Fibroblast of mammary gland (primary cell): Measurements from ENCODE around the gene MAOB.

Source experiments
- DNase-seq: peaks from one replicate; pipeline ENCODE4 v3.0.0-alpha.2; 2010; ENCODE audit warnings: low read depth
- H3K4me3 ChIP-seq: 2 replicates; pipeline ENCODE4 v1.5.1; 2011; ENCODE audit warnings: low read depth, mild to moderate bottlenecking, low read length, moderate library complexity; ENCODE audit not compliant: control insufficient read depth
- CTCF ChIP-seq: conservative IDR thresholded peaks from 2 replicates; pipeline ENCODE4 v1.5.1; 2011; ENCODE audit warnings: low read depth, low read length, inconsistent platforms; ENCODE audit not compliant: control insufficient read depth, insufficient read depth

Gene MAOB

DNA sequence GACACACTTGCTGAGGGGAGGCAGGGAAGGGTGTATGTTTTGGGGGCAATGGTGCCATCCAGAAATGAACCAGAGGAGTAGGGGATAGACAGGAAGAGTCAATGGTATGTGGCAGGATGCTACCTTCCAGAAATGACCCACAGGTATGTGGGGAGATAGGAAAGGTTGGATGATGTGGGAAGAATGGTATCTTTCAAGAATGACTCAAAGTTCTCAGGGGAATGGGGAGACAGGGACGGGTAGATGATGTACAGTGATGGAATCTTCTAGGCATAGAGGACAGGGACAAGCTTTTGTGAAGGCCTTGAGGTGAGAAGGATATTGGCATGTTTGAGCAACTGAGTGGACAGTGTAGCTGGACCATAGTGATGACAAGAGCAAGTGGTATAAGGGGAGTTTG, 161.3 kb downstream of the MAOB start:
- no peak for TF ChIP-seq CTCF
- DNase-seq, result no peak
- H3K4me3 ChIP-seq, result no peak overlapping the region

DNA sequence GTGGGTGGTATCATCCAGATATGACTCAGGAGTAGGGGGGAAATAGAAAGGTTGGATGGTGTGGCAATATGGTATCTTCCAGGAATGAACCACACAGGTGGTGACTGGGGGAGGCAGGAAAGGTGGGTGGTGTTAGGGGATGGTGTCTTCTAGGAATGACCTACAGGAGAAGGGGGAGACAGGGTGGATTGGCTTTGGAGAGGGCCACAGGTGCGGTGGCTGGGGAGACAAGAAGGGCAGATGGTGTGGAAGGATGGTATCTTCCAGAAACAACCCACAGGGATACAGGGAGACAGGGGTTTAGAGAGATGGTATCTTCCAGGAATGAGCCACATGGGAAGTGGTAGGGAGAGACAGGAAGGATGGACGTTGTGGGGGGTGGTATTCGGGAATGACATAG, 162.2 kb downstream of the MAOB start:
- no peak for TF ChIP-seq CTCF
- H3K4me3 ChIP-seq, result no peak overlapping the region
- no peak for DNase-seq

GRCh38 chrX:43718956-43719355, 163.3 kb downstream of the MAOB start:
- DNase-seq, result no peak
- no peak overlapping the region for H3K4me3 ChIP-seq
- no peak for TF ChIP-seq CTCF

GRCh38 chrX:43718546-43718945, 163.7 kb downstream of the MAOB start:
- H3K4me3 ChIP-seq, result no peak overlapping the region
- TF ChIP-seq CTCF, result no peak
- DNase-seq, result no peak

- DNase-seq, result no peak
- H3K4me3 ChIP-seq, result no peak overlapping the region
- no peak for TF ChIP-seq CTCF
Measured at GRCh38 chrX:43718081-43718480, 164.2 kb downstream of the MAOB start.

DNA sequence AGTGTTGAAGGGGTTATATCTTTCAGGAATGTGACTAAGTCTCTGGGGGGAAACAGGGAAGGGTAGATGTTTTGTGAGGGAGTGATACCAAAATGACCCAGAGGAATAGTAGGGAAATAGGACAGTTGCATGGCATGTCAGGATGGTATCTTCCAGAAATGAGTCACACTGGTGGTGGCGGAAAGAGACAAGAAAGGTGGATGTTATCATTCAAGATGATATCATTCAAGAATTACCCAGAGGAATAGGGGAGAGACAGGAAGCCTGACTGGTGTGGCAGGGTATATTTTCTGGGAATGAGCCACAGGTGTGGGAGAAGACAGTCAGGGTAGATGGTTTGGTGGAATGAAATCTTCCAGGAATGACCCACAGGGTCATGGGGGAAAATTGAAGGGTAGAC, 165.1 kb downstream of the MAOB start:
- no peak for DNase-seq
- no peak overlapping the region for H3K4me3 ChIP-seq
- TF ChIP-seq CTCF, result no peak

- DNase-seq, result no peak
- no peak for TF ChIP-seq CTCF
- no peak overlapping the region for H3K4me3 ChIP-seq
Measured at GRCh38 chrX:43716696-43717095, 165.6 kb downstream of the MAOB start.
